GM21528 (cell line): ENCODE data around the gene ZNF236.
"Not testable (repeated sequence)": the region's sequence is repeated elsewhere in the genome, so short reads cannot be mapped to it uniquely, and the experiment has no call there.

Experiments
- ATAC-seq: cut with Tn5 transposase; IDR thresholded peaks from one replicate; pipeline ENCODE4 v1.9.1; 2021; ENCODE audit warnings: mild to moderate bottlenecking, moderate library complexity; ENCODE audit not compliant: unreplicated experiment, low FRiP score

ZNF236 gene

GRCh38 chr18:76967299-76967698 is 144.9 kb downstream of the ZNF236 start:
- not testable (repeated sequence) for ATAC-seq

- ATAC-seq, result no peak
Observed at GRCh38 chr18:76967721-76968472, 145.5 kb downstream of the ZNF236 start.

- ATAC-seq, result no peak
Observed at GRCh38 chr18:76970770-76971559, 148.6 kb downstream of the ZNF236 start.

- ATAC-seq, result no peak
Observed at GRCh38 chr18:76972241-76972640, 149.9 kb downstream of the ZNF236 start.

DNA sequence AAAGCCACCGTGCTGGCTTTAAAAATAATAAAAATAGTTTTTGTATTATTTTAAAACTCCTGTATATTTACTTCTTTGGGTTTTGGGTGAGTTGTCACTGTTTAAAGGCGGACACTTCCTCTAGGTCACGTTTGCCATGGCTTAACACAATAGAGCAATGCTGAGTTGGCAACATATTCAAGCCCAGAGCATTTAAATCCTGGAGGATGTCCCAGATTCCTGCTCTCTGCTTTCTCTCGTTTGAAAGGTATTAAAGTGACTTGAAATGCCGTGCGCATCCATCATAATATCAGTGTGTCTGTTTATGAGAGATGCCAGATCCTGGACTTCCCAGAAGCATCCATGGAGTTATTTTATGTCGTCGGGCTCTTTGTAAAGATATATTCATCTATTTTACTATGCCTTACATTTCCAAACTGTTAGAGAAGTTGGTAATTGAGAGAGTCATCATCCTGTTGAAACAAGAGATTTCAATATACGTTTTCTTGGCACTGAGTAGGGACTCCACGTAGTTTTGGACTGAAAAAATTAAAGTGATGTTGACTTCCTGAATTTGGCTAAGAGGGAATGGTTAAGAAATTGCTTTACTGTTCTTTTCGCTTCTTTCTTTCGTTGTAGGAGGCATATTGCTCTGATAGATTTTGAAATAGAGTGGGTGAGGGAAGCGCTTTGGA is 150.6 kb downstream of the ZNF236 start:
- ATAC-seq, result no peak

DNA sequence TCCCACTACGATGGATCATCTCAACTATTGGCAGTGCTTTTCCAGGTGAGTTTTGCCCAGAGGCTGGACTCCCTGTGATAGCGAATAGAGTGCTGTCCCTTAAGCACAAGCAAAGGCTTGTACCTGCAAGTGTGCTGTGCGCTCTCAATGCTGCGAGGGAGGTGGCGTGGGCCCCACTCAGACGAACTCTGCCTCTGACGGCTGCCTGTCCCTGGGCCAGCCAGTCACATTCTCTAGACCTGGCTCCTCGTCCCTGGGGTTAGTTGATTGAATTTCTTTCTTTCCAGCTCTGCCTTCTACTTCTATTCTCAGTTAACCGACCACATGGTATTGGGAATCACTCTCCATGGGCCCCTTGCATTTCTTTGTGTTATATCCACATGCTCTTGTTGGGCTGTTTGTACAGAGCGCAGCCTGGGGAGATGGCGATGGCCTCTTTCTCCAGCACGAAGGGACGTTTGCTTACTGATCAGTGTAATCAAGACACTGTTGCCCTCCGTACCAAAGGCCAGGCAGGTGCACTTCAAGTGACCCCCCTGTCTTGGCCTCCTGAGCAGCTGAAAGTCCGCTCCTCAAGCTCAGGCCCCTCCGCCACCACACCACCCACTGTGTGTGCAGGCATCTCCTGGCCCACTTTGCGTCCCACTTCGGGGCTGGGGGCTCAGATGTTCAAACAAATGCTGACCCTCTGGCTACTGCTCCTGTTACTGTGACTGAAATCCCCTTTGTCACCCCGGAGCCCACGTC is 151.3 kb downstream of the ZNF236 start:
- ATAC-seq, result no peak

DNA sequence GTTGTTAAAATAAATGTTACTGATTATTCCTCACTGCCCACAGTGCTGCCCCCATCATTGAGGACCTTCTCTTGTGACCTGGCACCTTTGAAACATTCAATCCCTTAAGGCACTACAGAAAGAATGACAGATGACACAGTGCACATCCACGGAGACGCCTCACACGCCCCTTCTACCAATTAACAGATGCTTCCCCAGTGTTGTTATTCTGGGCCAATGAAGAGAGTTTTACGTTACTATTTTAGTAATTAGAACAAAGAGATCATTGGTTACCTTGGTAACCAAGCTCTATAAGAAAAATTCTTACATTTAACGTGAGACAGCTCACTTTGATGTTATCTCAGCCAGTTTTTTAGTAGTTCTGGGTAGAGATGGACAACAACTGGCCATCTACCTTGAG is 152.0 kb downstream of the ZNF236 start:
- ATAC-seq, result no peak

DNA sequence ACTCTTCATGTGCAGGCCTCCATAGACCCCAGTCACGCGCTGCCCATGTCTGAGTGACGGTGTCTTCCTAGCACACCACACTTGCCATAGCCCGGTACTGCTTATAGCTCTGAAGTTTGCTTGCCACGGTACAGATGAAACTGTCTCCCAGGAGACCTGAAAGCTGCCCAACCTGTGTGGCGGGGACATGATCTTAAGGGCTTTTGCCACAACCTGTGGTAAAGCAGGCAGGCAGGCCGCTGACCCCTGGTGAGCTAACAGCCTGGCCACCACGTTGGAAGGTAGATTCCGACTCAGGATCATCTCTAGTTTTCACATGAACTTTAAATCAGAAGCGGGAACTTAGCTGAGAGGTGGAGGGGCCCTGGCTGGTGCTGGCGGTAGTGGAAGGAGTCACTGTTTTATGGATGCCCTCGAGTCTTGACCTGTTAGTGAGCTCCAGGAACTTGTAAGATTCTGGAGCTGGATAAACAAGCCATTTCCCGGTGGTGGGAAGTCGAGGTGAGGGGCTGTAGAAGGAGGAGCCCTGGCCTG is 153.3 kb downstream of the ZNF236 start:
- ATAC-seq, result no peak

DNA sequence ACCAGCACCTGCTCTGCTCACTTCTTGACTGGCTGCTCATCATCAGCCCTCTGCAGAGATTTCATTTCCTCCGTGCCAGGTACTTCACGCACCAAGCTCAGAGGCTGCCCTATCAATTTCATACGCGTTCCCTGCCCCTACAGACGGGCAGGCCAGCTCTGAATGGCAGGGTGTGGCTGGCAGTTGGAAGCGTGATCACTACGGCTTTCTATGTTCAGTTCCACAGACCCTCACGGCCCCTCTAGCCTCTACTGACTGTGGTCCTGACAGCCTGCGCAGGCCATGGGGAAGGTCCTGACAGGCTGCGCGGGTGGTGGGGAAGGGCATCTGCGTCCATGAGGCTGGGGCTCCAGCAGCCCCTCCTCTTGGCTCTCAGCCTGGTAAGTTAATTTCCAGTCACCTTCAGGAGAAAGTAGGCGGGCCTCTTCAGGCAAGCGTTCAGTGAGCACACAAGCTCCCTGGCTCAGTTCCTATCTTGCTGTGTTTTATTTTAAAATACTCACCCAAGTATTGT is 154.8 kb downstream of the ZNF236 start:
- no peak for ATAC-seq

GRCh38 chr18:76977684-76978232 is 155.4 kb downstream of the ZNF236 start:
- no peak for ATAC-seq

DNA sequence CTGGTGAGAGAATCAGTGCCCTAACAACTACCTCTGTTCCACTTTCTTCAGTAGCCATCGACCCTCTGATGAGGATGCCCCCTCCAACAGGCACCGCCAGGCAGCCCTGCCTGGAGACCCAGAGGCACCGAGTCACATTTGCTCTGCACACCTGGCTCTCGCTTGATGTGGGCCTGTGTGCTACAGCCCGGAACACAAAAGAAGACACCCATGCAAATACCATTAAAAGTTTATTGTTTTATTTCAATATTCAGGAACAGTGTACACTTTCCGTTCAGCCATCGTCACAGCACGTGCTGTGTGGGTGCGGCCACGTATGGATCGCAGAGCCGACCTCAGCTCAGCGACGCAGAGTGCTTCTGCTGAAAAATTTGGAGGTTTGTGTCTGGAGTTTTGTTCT is 156.3 kb downstream of the ZNF236 start:
- no peak for ATAC-seq

GRCh38 chr18:76979111-76979751 is 156.9 kb downstream of the ZNF236 start:
- no peak for ATAC-seq

GRCh38 chr18:76979906-76980305 is 157.5 kb downstream of the ZNF236 start:
- ATAC-seq, result no peak

GRCh38 chr18:76980663-76981395 is 158.5 kb downstream of the ZNF236 start:
- peak; percentile 32 for ATAC-seq

GRCh38 chr18:76981396-76981968 is 159.1 kb downstream of the ZNF236 start:
- peak; percentile 58 for ATAC-seq

DNA sequence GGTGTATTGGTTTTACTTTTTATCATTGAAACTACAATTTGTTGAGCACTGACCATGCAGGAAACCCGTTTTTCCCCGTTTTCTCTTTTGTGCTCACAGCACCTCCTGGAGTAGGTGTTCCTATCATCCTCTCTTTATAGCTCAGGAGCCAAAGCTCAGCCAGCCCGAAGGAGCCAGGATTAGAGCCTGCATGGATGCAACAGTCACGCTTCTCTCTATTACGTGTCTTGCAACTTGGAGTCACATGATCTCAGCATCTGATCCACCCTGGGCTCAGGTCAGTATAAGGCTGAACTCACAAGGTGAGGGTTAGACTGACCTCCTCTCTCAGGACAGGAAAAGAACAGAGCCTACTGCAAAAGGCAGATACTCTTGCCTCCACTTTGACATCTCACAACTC is 159.7 kb downstream of the ZNF236 start:
- no peak for ATAC-seq

- ATAC-seq, result peak; percentile 76
Observed at GRCh38 chr18:76982841-76983583, 160.7 kb downstream of the ZNF236 start.

DNA sequence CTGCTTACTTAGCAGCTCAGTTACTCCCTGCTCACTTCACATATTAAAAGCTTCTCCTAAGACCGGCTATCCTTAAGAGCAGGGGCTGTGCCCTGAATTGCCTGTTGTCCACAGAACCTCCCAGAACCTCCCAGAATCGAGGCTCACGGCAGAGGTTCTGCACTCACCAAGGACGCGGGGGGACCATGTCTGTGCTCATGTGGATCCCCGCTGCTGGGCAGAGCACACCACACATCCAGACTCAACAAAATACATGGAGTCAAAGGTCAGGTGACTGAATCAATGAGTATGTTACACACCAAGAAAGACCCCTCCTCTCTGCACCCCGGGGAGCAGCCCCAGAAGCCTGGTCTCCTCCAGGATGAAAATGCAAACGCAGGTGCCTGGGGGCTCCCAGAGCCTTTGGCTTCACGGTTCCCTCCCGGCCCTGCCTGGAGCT is 161.3 kb downstream of the ZNF236 start:
- ATAC-seq, result no peak
